ENCODE data around the gene TLR1.

DNA sequence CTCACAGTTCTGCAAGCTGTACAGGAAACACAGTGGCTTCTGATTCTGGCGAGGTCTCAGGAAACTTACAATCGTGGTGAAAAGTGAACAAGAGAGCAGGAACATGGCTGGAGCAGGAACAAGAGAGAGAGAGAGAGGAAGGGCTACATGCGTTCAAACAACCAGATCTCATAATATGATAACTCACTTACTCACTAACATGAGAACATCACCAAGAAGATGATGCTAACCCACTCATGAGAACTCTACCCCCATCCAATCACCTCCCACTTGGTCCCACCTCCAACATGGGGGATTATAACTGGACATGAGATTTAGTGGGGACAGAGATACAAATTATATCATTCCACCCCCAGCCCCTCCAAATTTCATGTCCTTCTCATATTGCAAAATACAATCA lies 9.8 kb upstream of the TLR1 start:
- TF ChIP-seq ZNF239 (tag by site-specific recombination; IDR thresholded peaks at IDR 0.05) = no peak
- TF ChIP-seq, protein P1, sequence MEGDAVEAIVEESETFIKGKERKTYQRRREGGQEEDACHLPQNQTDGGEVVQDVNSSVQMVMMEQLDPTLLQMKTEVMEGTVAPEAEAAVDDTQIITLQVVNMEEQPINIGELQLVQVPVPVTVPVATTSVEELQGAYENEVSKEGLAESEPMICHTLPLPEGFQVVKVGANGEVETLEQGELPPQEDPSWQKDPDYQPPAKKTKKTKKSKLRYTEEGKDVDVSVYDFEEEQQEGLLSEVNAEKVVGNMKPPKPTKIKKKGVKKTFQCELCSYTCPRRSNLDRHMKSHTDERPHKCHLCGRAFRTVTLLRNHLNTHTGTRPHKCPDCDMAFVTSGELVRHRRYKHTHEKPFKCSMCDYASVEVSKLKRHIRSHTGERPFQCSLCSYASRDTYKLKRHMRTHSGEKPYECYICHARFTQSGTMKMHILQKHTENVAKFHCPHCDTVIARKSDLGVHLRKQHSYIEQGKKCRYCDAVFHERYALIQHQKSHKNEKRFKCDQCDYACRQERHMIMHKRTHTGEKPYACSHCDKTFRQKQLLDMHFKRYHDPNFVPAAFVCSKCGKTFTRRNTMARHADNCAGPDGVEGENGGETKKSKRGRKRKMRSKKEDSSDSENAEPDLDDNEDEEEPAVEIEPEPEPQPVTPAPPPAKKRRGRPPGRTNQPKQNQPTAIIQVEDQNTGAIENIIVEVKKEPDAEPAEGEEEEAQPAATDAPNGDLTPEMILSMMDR (tag by site-specific recombination; IDR thresholded peaks at IDR 0.05) = no peak
- no peak for TF ChIP-seq ZNF626 (tag by site-specific recombination; IDR thresholded peaks at IDR 0.05)
- no peak for TF ChIP-seq ZNF248 (tag by site-specific recombination; IDR thresholded peaks at IDR 0.05)
- TF ChIP-seq ZNF394 (tag by site-specific recombination; IDR thresholded peaks at IDR 0.05; ENCODE audit: borderline replicate concordance) = no peak
- TF ChIP-seq, protein P2, sequence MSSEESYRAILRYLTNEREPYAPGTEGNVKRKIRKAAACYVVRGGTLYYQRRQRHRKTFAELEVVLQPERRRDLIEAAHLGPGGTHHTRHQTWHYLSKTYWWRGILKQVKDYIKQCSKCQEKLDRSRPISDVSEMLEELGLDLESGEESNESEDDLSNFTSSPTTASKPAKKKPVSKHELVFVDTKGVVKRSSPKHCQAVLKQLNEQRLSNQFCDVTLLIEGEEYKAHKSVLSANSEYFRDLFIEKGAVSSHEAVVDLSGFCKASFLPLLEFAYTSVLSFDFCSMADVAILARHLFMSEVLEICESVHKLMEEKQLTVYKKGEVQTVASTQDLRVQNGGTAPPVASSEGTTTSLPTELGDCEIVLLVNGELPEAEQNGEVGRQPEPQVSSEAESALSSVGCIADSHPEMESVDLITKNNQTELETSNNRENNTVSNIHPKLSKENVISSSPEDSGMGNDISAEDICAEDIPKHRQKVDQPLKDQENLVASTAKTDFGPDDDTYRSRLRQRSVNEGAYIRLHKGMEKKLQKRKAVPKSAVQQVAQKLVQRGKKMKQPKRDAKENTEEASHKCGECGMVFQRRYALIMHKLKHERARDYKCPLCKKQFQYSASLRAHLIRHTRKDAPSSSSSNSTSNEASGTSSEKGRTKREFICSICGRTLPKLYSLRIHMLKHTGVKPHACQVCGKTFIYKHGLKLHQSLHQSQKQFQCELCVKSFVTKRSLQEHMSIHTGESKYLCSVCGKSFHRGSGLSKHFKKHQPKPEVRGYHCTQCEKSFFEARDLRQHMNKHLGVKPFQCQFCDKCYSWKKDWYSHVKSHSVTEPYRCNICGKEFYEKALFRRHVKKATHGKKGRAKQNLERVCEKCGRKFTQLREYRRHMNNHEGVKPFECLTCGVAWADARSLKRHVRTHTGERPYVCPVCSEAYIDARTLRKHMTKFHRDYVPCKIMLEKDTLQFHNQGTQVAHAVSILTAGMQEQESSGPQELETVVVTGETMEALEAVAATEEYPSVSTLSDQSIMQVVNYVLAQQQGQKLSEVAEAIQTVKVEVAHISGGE (tag by site-specific recombination; conservative IDR thresholded peaks at IDR 0.05; ENCODE audit: low read depth) = no peak
- TF ChIP-seq ZEB2 (tag by site-specific recombination; IDR thresholded peaks at IDR 0.05) = no peak
- no peak for TF ChIP-seq YY1 (tag by site-specific recombination; IDR thresholded peaks at IDR 0.05)
- TF ChIP-seq ZNF324 (tag by site-specific recombination; IDR thresholded peaks at IDR 0.05) = no peak
- TF ChIP-seq ZNF658 (tag by site-specific recombination; IDR thresholded peaks at IDR 0.05) = no peak
- TF ChIP-seq, protein P3, sequence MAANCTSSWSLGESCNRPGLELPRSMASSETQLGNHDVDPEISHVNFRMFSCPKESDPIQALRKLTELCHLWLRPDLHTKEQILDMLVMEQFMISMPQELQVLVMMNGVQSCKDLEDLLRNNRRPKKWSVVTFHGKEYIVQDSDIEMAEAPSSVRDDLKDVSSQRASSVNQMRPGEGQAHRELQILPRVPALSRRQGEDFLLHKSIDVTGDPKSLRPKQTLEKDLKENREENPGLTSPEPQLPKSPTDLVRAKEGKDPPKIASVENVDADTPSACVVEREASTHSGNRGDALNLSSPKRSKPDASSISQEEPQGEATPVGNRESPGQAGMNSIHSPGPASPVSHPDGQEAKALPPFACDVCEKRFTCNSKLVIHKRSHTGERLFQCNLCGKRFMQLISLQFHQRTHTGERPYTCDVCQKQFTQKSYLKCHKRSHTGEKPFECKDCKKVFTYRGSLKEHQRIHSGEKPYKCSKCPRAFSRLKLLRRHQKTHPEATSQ (tag by site-specific recombination; IDR thresholded peaks at IDR 0.05) = no peak
- TF ChIP-seq, protein P4, sequence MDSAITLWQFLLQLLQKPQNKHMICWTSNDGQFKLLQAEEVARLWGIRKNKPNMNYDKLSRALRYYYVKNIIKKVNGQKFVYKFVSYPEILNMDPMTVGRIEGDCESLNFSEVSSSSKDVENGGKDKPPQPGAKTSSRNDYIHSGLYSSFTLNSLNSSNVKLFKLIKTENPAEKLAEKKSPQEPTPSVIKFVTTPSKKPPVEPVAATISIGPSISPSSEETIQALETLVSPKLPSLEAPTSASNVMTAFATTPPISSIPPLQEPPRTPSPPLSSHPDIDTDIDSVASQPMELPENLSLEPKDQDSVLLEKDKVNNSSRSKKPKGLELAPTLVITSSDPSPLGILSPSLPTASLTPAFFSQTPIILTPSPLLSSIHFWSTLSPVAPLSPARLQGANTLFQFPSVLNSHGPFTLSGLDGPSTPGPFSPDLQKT (IDR thresholded peaks at IDR 0.05; ENCODE audit: borderline replicate concordance, low read depth, low read length) = no peak

All from HEK293 (cell line).